Activated naive CD8-positive, alpha-beta T cell treated with anti-CD3 and anti-CD28 coated beads for 36 hours (primary cell): Measurements from ENCODE around the gene CS. TPM values are rescaled to one million over a fixed set of nuclear protein-coding genes. Genes with fewer than 3 reads are reported as not detected.
"Not testable (repeated sequence)": the region's sequence is repeated elsewhere in the genome, so short reads cannot be mapped to it uniquely, and the experiment has no call there.

Experiments
- DNase-seq: peaks from one replicate; pipeline ENCODE4 v3.0.0; 2021
- H3K27ac Mint-ChIP-seq: one replicate; pipeline ENCODE4 v1.8.0; 2022; ENCODE audit warnings: mild to moderate bottlenecking, moderate library complexity, mixed read lengths
- H3K27me3 Mint-ChIP-seq: one replicate; pipeline ENCODE4 v1.8.0; 2022; ENCODE audit warnings: mild to moderate bottlenecking, mixed read lengths
- H3K36me3 Mint-ChIP-seq: one replicate; pipeline ENCODE4 v1.8.0; 2021; ENCODE audit warnings: mild to moderate bottlenecking, mixed read lengths
- H3K4me1 Mint-ChIP-seq: one replicate; pipeline ENCODE4 v1.8.0; 2021; ENCODE audit warnings: mixed read lengths
- H3K4me3 Mint-ChIP-seq: one replicate; pipeline ENCODE4 v1.8.0; 2022; ENCODE audit warnings: mild to moderate bottlenecking, moderate library complexity, mixed read lengths
- H3K9me3 Mint-ChIP-seq: one replicate; pipeline ENCODE4 v1.8.0; 2022; ENCODE audit warnings: mixed read lengths
- total RNA-seq, 2 experiments: library from RNA; stranded (reverse); gene quantifications; one replicate each; pipeline ENCODE4 v1.2.3, GENCODE V29; 2021

CS gene
- total RNA-seq, 2 experiments from 2014 or later: 288 to 311 TPM

DNA sequence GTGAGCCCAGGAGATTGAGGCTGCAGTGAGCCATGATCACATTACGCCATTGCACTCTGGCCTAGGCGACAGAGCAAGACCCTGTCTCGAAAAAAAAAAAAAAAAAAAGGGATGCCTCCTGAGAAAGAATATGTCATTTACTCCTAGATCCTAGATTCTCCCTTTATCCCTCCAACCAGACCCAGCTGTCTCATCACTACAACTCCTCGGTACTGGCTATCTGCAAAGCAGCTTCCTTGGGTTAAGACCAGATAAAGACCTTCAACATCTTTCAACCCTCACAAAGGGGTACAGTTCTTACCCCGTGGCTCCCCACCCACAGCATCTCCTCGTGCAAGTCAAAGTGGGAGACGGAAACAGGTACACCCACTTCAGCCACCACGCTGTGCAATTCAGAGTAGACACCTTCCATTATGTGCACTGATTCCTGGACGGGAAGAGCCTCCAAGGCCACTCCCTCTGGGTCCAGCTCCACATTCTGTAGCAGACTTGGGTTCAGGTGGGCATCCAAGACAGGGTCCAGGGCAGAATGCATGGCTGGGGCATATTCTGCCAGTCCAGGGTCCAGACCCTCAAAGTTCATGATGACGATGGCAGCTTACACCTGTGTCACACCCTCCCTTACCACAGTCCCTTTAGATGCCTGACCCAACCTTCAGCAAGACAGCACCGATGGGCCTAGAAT lies 32.5 kb upstream of the CS start:
- Mint-ChIP-seq H3K36me3 (peaks cover 4% of the 10 kb centered on the region), H3K4me3 (peak overlapping the region; percentile 90), H3K9me3 (no peaks in the 10 kb centered on the region), H3K27ac (peak overlapping the region; percentile 100), H3K27me3 (peaks cover 4% of the 10 kb centered on the region), H3K4me1 (peaks cover 28% of the 10 kb centered on the region)
- no peak for DNase-seq

DNA sequence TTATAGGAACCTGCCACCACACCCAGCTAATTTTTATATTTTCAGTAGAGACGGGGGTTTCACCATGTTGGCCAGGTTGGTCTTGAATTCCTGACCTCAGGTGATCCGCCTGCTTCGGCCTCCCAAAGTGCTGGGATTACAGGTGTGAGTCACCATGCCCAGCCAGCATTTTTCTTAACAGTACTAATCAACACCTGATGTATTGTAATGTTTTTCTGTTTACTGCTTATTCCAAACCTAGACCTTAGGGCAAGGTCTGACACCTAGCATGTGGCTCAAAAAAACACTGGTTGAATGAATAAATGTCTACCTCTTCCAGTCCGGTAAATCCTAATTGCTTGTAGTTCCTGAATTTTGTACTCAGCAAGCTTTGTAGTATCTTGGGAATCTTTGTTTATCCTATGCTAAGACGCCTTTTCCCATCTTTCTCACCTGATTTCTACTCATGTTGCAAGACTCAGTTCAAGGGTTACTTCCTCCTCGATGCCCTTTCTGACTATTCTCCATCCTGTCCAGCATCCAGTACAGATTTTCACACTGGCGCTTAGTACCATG lies 30.9 kb upstream of the CS start:
- Mint-ChIP-seq H3K4me1 (peaks cover 17% of the 10 kb centered on the region), H3K27me3 (peaks cover 4% of the 10 kb centered on the region), H3K4me3 (no peak overlapping the region), H3K9me3 (no peaks in the 10 kb centered on the region), H3K36me3 (peaks cover 4% of the 10 kb centered on the region), H3K27ac (no peak overlapping the region)
- no peak for DNase-seq

DNA sequence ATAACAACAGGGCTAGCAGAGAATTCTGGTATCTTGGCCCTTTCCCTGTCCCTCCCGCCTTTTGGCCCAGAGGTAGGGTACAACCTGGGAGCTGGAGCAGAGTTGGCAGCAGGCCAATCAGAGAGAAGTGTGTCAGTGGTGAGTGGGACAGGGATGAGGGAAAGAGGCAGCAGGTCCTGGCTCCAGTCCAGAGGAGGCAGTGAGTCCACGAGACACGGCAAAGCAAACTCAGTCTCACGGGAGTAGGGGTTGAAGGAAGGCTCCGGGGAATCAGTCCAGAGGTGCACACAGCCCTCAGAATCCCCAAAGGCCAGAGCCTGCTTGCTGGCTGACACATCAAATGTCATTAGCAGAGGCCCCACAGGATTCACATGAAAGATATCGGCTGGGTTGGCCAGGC lies 26.4 kb upstream of the CS start:
- Mint-ChIP-seq H3K36me3 (peaks cover 1% of the 10 kb centered on the region), H3K4me3 (no peak overlapping the region), H3K27me3 (no peaks in the 10 kb centered on the region), H3K9me3 (no peaks in the 10 kb centered on the region), H3K27ac (no peak overlapping the region), H3K4me1 (peaks cover 3% of the 10 kb centered on the region)
- no peak for DNase-seq

DNA sequence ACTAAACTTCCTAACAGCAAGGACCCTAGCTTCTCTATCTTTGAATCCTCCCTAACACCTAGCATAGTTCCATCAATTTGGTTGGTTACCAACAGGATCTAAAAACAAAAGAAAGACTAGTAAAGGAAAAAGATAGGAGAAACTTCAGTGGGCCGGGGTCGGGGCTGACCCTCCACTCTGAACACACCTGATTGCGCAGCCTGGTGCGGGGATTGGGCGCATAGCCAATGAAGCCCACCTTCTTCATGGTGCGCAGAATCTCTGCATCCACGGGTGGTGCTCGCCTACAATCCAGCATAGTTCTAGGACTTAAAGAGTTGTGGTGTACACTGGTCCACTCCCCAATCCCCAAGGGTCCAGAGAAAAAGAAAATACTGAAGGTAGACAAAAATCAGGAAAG lies 26.0 kb upstream of the CS start:
- no peak overlapping the region for H3K27ac Mint-ChIP-seq

DNA sequence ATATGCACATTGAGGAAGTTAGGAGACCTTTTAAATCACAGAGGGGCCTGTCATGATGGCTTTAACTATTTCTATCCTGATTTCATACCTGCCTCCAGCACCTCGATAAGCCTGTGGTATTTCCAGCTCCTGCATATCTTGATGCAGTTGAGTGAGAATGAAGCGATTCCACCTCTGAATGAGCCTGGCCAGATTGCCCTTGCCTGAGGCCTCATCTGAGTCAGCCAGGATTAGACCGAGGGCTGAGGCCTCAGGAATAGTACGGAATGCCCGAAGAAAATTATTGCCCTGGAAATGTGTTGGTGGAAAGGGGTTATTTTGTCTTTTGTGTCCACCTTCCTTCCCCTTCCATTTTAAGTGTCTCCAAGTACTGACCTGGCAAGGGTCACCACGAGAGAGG lies 24.1 kb upstream of the CS start:
- no peak overlapping the region for H3K27ac Mint-ChIP-seq
- no peak for DNase-seq
- no peak overlapping the region for H3K4me3 Mint-ChIP-seq
- peaks cover 3% of the 10 kb centered on the region for H3K36me3 Mint-ChIP-seq
- H3K4me1 Mint-ChIP-seq: no peaks in the 10 kb centered on the region
- no peaks in the 10 kb centered on the region for H3K9me3 Mint-ChIP-seq
- no peaks in the 10 kb centered on the region for H3K27me3 Mint-ChIP-seq

More for the DNA sequence above, 26.0 kb upstream of the CS start:
- no peak for DNase-seq
- Mint-ChIP-seq H3K4me3 (no peak overlapping the region), H3K27me3 (no peaks in the 10 kb centered on the region), H3K4me1 (peaks cover under 1% of the 10 kb centered on the region), H3K36me3 (peaks cover 1% of the 10 kb centered on the region), H3K9me3 (no peaks in the 10 kb centered on the region)

DNA sequence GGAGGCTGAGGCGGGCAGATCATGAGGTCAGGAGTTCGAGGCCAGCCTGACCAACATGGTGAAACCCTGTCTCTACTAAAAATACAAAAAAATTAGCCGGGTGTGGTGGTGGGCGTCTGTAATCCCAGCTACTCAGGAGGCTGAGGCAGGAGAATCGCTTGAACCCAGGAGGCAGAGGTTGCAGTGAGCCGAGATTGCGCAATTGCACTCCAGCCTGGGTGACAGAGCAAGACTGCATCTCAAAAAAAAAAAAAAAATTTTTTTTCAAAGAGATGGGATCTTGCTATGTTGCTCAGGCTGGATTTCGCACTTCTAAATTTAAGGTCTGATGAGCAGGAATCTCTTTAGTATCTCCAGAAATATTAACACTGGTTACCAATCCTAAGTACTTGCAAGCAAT lies 21.5 kb upstream of the CS start:
- H3K9me3 Mint-ChIP-seq, DNase-seq, H3K4me3 Mint-ChIP-seq, H3K4me1 Mint-ChIP-seq, H3K36me3 Mint-ChIP-seq, H3K27me3 Mint-ChIP-seq, H3K27ac Mint-ChIP-seq: not testable (repeated sequence)

DNA sequence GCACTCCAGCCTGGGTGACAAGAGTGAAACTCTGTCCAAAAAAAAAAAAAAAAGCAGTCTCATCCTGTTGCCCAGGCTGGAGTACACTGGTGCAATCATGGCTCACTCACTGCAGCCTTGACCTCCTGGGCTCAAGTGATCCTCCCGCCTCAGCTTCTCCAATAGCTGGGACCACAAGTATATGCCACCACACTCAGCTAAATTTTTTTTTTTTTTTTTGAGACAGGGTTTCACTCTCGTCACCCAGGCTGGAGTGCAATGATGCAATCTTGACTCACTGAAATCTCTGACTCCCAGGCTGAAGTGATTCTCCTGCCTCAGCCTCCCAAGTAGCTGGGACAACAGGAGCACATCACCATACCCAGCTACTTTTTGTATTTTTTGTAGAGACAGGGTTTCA lies 20.9 kb upstream of the CS start:
- Mint-ChIP-seq H3K4me1 (peaks cover 7% of the 10 kb centered on the region), H3K9me3 (no peaks in the 10 kb centered on the region), H3K4me3 (no peak overlapping the region), H3K36me3 (peaks cover 6% of the 10 kb centered on the region), H3K27ac (no peak overlapping the region), H3K27me3 (no peaks in the 10 kb centered on the region)
- DNase-seq: no peak

DNA sequence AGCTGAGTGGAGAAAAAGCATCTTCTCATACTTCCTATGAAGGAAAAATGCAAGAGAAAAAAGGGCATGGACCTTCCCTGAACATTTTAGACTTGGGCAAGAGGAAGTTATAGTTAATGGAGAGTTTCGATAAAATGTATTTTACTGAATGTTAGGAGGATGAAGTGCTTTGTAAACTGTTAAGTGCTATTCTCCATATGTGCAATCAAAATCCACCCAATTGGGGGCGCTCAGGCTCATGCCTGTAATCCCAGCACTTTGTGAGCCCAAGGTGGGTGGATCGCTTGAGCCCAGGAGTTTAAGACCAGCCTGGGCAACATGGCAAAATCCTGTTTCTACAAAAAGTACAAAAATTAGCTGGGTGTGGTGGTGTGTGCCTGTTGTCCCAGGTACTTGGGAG lies 17.5 kb upstream of the CS start:
- H3K27ac Mint-ChIP-seq: peak overlapping the region; percentile 35
- peaks cover 22% of the 10 kb centered on the region for H3K36me3 Mint-ChIP-seq
- peaks cover 14% of the 10 kb centered on the region for H3K4me1 Mint-ChIP-seq
- H3K27me3 Mint-ChIP-seq: no peaks in the 10 kb centered on the region
- no peak for DNase-seq
- no peak overlapping the region for H3K4me3 Mint-ChIP-seq
- H3K9me3 Mint-ChIP-seq: no peaks in the 10 kb centered on the region

DNA sequence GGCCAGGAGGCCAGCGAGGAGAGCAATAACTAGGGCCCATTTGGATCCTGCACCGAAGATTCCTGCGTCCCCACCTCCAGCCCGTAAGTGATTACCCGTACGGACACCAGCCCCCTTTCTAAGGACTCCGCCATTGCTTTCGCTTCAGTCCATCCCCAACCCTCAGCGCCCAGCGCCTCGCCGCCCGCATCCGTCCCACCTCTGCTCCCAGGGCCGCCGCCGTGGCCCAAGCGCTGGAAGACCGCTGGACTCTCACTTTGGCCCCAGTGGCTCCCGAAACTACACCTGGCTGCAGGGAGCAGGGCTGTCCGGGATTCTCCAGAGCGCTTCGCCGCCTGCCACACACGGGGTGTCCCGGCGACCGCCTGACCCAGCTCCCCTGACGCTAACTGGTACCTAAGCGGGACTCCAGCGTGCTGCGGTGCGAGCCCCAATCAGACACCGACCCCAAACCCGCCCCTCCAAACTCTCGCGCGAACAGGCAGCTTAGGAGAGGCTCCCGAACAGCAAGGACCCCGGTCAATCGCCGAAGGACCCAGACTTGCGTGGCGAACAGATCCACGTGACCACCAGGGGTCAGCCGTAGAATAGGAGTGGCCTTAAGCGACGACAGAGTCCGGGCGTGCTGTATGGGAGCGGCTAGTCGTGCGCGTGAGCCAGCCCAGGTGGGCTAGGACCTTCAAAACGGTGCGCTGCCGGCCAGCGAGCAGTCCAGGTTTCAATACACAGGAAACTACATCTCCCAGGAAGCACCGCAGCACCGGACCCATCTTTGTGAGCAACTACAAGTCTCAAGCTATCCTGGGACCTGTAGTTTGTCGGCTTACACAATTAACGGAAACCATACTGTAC lies 15.7 kb upstream of the CS start, which contains the start of gene CNPY2:
TSS of gene CNPY2 (minus strand) at position 367 of the 852 bp plus-strand sequence. CDS start 771 bp downstream, outside the sequence.
- no peaks in the 10 kb centered on the region for H3K9me3 Mint-ChIP-seq
- peaks cover 23% of the 10 kb centered on the region for H3K36me3 Mint-ChIP-seq
- H3K4me1 Mint-ChIP-seq: peaks cover 17% of the 10 kb centered on the region
- no peaks in the 10 kb centered on the region for H3K27me3 Mint-ChIP-seq
- peak within 1 kb of the TSS; percentile 98 for H3K4me3 Mint-ChIP-seq
- DNase-seq: peak; percentile 93
- H3K27ac Mint-ChIP-seq: peak within 1 kb of the TSS; percentile 97

DNA sequence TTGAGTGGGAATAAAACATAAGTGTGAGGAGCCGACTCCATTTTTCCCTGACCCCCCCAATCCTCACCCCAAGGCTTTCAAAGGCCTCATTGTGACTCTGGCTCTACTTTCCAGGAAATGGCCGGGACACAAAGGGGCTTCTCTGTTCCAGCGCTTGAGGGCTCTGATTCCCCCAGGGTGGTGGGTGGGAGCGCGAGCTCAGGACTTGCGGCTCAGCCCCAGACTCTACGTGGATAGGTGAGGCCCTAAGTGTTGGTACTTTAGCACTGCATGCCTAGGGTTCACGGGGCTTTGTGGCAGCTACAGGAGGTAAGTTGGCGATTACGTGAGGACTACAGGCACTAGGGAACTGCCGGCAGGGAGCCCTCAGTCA lies 15.1 kb upstream of the CS start:
- H3K27ac Mint-ChIP-seq: peak overlapping the region; percentile 97
- H3K36me3 Mint-ChIP-seq: peaks cover 24% of the 10 kb centered on the region
- DNase-seq: no peak
- H3K4me3 Mint-ChIP-seq: peak overlapping the region; percentile 98
- peaks cover 17% of the 10 kb centered on the region for H3K4me1 Mint-ChIP-seq
- no peaks in the 10 kb centered on the region for H3K27me3 Mint-ChIP-seq
- H3K9me3 Mint-ChIP-seq: no peaks in the 10 kb centered on the region

DNA sequence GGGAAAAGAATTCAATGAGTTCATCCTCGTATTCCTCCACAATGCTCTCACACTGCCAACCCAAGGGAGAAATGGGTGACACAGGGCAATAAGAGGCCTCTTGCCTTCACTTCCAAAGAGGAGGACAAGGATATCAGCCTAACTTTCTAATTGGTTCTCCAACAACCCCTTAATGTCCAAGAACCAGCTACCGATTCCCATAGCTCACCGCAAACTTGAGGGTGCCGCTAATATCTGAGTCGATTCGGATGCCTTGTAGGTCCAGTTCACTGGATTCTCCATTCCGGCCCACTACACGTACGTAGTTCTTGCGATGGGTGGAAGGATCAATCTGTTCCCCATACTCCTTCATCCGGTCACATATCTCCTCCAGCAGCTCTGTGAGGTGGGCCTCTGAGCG lies 10.9 kb upstream of the CS start:
- Mint-ChIP-seq H3K27me3 (no peaks in the 10 kb centered on the region), H3K36me3 (peaks cover 23% of the 10 kb centered on the region), H3K9me3 (no peaks in the 10 kb centered on the region), H3K27ac (no peak overlapping the region), H3K4me3 (no peak overlapping the region), H3K4me1 (peaks cover 10% of the 10 kb centered on the region)
- no peak for DNase-seq

DNA sequence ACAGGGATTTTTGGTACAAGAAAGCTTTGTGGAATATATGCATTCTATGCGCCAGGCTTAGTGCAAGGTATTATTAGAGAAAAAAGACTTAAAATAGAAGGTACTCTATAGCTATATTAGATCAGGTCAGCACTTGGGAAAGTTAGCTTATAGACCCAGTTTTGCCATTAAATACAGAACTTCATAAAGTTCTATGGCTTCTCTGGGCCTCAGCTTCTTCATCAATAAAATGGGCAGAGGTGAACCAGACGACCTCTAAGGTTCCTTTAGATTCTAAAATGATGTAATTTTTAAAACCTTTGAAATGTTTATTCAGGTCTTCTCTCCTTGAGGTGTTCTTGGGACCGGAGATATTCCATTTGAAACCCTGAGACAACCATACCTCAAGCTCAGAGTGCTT lies 8.6 kb upstream of the CS start:
- no peak overlapping the region for H3K27ac Mint-ChIP-seq
- H3K36me3 Mint-ChIP-seq: peaks cover 7% of the 10 kb centered on the region
- no peaks in the 10 kb centered on the region for H3K27me3 Mint-ChIP-seq
- no peak overlapping the region for H3K4me3 Mint-ChIP-seq
- peaks cover 3% of the 10 kb centered on the region for H3K4me1 Mint-ChIP-seq
- DNase-seq: no peak
- H3K9me3 Mint-ChIP-seq: no peaks in the 10 kb centered on the region

DNA sequence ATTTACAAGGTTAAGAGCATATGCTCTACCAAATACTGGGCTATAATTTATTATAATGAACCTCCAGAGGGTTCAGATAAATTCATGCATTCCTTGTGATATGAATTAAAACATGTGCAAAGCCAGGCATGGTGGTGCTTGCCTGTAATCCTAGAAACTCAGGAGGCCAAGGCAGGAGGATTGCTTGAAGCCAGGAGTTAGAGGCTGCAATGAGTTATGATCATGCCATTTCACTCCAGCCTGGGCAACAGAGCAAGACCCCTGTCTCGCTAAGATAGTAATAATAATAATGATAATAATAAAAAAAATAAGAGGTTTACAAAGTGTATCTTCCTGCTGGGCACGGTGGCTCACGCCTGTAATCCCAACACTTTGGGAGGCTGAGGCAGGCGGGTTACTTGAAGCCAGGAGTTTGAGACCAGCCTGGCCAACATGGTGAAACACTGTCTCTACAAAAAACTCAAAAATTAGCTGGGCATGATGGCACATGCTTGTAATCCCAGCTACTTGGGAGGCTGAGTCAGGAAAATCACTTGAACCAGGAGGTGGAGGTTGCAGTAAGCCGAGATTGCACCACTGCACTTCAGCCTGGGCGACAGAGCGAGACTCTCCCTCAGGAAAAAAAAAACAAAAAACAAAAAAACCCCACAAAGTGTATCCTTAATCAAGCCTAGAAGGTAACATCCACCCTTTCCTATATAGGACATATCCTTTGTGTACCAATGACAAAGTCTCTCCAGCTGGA lies 7.3 kb upstream of the CS start:
- no peak for DNase-seq
- H3K27ac Mint-ChIP-seq: no peak overlapping the region
- no peak overlapping the region for H3K4me3 Mint-ChIP-seq
- H3K9me3 Mint-ChIP-seq: no peaks in the 10 kb centered on the region
- H3K36me3 Mint-ChIP-seq: peaks cover 7% of the 10 kb centered on the region
- H3K4me1 Mint-ChIP-seq: peaks cover 4% of the 10 kb centered on the region
- H3K27me3 Mint-ChIP-seq: no peaks in the 10 kb centered on the region

DNA sequence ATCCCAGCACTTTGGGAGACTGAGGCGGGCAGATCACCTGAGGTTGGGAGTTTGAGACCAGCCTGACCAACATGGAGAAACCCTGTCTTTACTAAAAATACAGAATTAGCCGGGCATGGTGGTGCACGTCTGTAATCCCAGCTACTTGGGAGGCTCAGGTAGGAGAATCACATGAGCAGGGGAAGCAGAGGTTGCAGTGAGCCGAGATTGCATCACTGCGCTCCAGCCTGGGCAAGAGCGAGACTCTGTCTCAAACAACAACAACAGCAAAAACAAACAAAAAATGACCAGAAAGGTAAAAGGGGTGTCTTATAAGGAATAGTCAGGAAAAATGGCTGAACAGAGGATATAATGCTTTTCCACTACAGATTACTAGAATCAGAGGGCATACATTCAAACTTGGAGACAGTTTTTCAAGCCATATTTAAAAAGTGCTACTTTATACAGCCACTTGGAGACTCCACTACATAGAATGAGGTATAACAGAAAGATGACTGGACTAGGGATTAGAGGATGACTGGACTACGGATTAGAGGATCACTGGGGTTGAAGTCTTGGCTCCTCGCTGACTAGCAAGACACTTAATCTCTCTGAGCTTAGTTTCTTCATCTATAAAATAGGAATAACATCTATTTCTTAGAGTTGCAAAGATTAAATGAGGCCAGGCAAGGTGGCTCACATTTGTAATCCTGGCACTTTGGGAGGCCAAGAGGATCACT lies 4.9 kb upstream of the CS start:
- Mint-ChIP-seq H3K36me3 (peaks cover 5% of the 10 kb centered on the region), H3K4me3 (no peak overlapping the region), H3K9me3 (no peaks in the 10 kb centered on the region), H3K27ac (no peak overlapping the region), H3K4me1 (peaks cover 15% of the 10 kb centered on the region), H3K27me3 (no peaks in the 10 kb centered on the region)
- DNase-seq: no peak
